Head of caudate nucleus (tissue), 42 donors: ENCODE results near the gene STAMBP.

Experiments
- DNase-seq, 42 donors: peaks; one replicate each; pipeline versions ENCODE4 v3.0.0 to v3.0.0-alpha.2; 2020 to 2021; ENCODE audit warnings: mixed read lengths in 7 of 42
- intact Hi-C: fragments of 100-400 bp; cut with DNase I; formaldehyde crosslinking; loops from one replicate; pipeline ENCODE4 v1.15.0; 2022

The STAMBP gene

GRCh38 chr2:73918856-73919255 lies 90.1 kb downstream of the STAMBP start:
- DNase-seq: no peak
- intact Hi-C loops: no loop called here

- intact Hi-C loops: loop anchor here (10.0 kb wide), 1 partner anchor 225 kb away; the partner anchor contains the start of gene BOLA3
- no peak for DNase-seq
Observed at GRCh38 chr2:73919596-73920228, 91.0 kb downstream of the STAMBP start.

GRCh38 chr2:73920577-73921545 lies 92.1 kb downstream of the STAMBP start:
- DNase-seq: no peak
- intact Hi-C loops: loop anchor here (10.0 kb wide), 1 partner anchor 224 kb away; the partner anchor contains the start of gene BOLA3

GRCh38 chr2:73921581-73921980 lies 92.8 kb downstream of the STAMBP start:
- no peak for DNase-seq
- intact Hi-C loops: loop anchor here (10.0 kb wide), 1 partner anchor 223 kb away; the partner anchor contains the start of gene BOLA3

- no peak for DNase-seq
- intact Hi-C loops: loop anchor here (10.0 kb wide), 1 partner anchor 222 kb away; the partner anchor contains the start of gene BOLA3
Observed at GRCh38 chr2:73922681-73923080, 93.9 kb downstream of the STAMBP start.
